OCI-LY1 (cell line): ENCODE data around the gene MRPL58.

Source experiments
- H2AFZ ChIP-seq: fragments of 200-600 bp; sonication (generic), shearing (Covaris generic); 2 replicates; pipeline ENCODE4 v1.6.0; 2014; ENCODE audit warnings: antibody characterized with exemption, mild to moderate bottlenecking, low read length
- H3F3A ChIP-seq: fragments of 200-600 bp; sonication (generic), shearing (Covaris generic); 2 replicates; pipeline ENCODE4 v1.6.0; 2014; ENCODE audit warnings: mild to moderate bottlenecking, antibody characterized with exemption, low read length, moderate library complexity; ENCODE audit not compliant: insufficient read depth
- H3K27ac ChIP-seq: fragments of 200-600 bp; sonication (generic); 2 replicates; pipeline ENCODE4 v1.5.1; 2014; ENCODE audit warnings: low read length, mixed run types, mild to moderate bottlenecking, low read depth; ENCODE audit not compliant: poor library complexity, severe bottlenecking
- H3K27me3 ChIP-seq: fragments of 200-600 bp; sonication (generic); 2 replicates; pipeline ENCODE4 v1.6.0; 2014; ENCODE audit warnings: antibody characterized with exemption, mild to moderate bottlenecking, low read length, moderate library complexity; ENCODE audit not compliant: insufficient read depth
- H3K36me3 ChIP-seq: fragments of 200-600 bp; sonication (generic); 2 replicates; pipeline ENCODE4 v1.6.1; 2014; ENCODE audit warnings: mild to moderate bottlenecking, antibody characterized with exemption, low read length, moderate library complexity, mixed read lengths; ENCODE audit not compliant: insufficient read depth
- H3K4me1 ChIP-seq: fragments of 200-600 bp; sonication (generic); 2 replicates; pipeline ENCODE4 v1.5.1; 2014; ENCODE audit warnings: mild to moderate bottlenecking, low read length, moderate library complexity; ENCODE audit not compliant: insufficient read depth, severe bottlenecking
- H3K4me2 ChIP-seq: fragments of 200-600 bp; sonication (generic), shearing (Covaris generic); 2 replicates; pipeline ENCODE4 v1.6.1; 2014; ENCODE audit warnings: low read length
- H3K4me3 ChIP-seq: fragments of 200-600 bp; sonication (generic); 2 replicates; pipeline ENCODE4 v1.5.1; 2014; ENCODE audit warnings: low read length, low read depth, mild to moderate bottlenecking, mixed read lengths; ENCODE audit not compliant: poor library complexity, severe bottlenecking
- H3K79me2 ChIP-seq: fragments of 200-600 bp; shearing (Covaris generic); 2 replicates; pipeline ENCODE4 v1.6.1; 2016; ENCODE audit warnings: mixed run types, low read length, mixed read lengths; ENCODE audit not compliant: insufficient read depth
- H3K9ac ChIP-seq: fragments of 200-600 bp; sonication (generic), shearing (Covaris generic); 2 replicates; pipeline ENCODE4 v1.6.1; 2014; ENCODE audit warnings: mild to moderate bottlenecking, low read length, mixed read lengths
- H3K9me2 ChIP-seq: fragments of 200-600 bp; sonication (generic), shearing (Covaris generic); 2 replicates; pipeline ENCODE4 v1.6.1; 2014; ENCODE audit warnings: low read depth, mild to moderate bottlenecking, low read length, mixed read lengths
- H3K9me3 ChIP-seq: fragments of 200-600 bp; shearing (Covaris generic); 2 replicates; pipeline ENCODE4 v1.6.1; 2014; ENCODE audit warnings: low read length, mixed read lengths
- H4K20me1 ChIP-seq: fragments of 200-600 bp; sonication (generic), shearing (Covaris generic); 2 replicates; pipeline ENCODE4 v1.6.0; 2016; ENCODE audit warnings: mild to moderate bottlenecking, low read length; ENCODE audit not compliant: insufficient read depth
- EZH2 ChIP-seq: fragments of 200-600 bp; sonication (generic), shearing (Covaris generic); IDR thresholded peaks from 2 replicates; pipeline ENCODE4 v1.8.0; 2017; ENCODE audit warnings: borderline replicate concordance, mixed run types, mild to moderate bottlenecking, antibody characterized with exemption, low read length, moderate library complexity, mixed read lengths
- TF ChIP-seq, protein P1 (sequence below): fragments of 200-600 bp; sonication (generic), shearing (Covaris generic); IDR thresholded peaks from 2 replicates; pipeline ENCODE4 v1.5.1; 2017; ENCODE audit warnings: mild to moderate bottlenecking, antibody characterized with exemption, low read length, moderate library complexity, mixed read lengths

Gene MRPL58

DNA sequence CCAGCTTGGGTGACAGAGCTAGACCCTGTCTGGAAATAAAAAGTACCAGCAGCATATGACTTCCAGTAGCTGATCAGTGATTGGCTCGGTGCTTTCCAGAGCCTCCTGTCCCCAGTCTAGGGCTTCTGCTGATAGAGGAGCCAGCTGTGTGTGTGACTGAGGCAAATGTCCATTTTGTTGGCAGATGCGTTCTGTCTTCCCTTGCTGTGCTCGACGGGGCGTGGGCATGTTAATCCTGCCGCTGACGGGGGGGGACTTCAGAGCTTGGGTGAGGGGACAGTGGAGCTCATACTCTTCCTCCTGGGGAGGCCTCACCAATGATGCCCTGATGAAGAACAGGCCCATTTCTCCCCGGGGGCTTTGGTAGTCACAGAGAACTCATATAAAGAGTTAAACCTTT is 49.1 kb downstream of the MRPL58 start:
- TF ChIP-seq, protein P1, sequence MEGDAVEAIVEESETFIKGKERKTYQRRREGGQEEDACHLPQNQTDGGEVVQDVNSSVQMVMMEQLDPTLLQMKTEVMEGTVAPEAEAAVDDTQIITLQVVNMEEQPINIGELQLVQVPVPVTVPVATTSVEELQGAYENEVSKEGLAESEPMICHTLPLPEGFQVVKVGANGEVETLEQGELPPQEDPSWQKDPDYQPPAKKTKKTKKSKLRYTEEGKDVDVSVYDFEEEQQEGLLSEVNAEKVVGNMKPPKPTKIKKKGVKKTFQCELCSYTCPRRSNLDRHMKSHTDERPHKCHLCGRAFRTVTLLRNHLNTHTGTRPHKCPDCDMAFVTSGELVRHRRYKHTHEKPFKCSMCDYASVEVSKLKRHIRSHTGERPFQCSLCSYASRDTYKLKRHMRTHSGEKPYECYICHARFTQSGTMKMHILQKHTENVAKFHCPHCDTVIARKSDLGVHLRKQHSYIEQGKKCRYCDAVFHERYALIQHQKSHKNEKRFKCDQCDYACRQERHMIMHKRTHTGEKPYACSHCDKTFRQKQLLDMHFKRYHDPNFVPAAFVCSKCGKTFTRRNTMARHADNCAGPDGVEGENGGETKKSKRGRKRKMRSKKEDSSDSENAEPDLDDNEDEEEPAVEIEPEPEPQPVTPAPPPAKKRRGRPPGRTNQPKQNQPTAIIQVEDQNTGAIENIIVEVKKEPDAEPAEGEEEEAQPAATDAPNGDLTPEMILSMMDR, result no peak
- no peak for TF ChIP-seq EZH2
- no peak overlapping the region for H3K9ac ChIP-seq

DNA sequence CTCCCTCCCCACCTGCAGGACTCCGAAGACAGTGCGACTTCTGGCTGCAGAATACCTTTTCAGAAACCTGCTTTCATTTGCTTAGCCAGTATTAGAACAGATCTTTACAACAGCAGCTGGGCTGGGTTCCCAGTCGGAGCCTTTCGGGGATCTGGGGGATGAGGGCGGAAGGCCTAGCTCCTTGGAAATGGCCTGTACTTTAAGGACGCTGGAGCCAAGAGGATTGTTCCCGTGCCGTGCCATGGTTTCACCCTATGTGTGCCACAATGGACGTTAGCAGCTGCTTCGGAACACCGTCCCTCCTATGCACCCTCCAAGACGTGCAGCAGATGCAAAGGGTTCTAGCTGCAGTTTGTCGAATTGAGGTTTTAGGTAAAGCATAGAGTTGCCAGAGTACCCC is 50.7 kb downstream of the MRPL58 start:
- no peak for TF ChIP-seq EZH2
- TF ChIP-seq, protein P1, result no peak
- H3K4me2 ChIP-seq, result no peak overlapping the region
- H3K36me3 ChIP-seq, result peaks cover 31% of the 10 kb centered on the region
- no peak overlapping the region for H3K4me3 ChIP-seq
- no peaks in the 10 kb centered on the region for H3K79me2 ChIP-seq
- H3K9ac ChIP-seq, result no peak overlapping the region
- no peaks in the 10 kb centered on the region for H3F3A ChIP-seq
- no peaks in the 10 kb centered on the region for H4K20me1 ChIP-seq
- no peaks in the 10 kb centered on the region for H3K9me3 ChIP-seq
- no peaks in the 10 kb centered on the region for H3K27me3 ChIP-seq
- no peak overlapping the region for H2AFZ ChIP-seq
- no peaks in the 10 kb centered on the region for H3K4me1 ChIP-seq
- no peak overlapping the region for H3K27ac ChIP-seq
- no peaks in the 10 kb centered on the region for H3K9me2 ChIP-seq

More for the DNA sequence above, 49.1 kb downstream of the MRPL58 start:
- no peak overlapping the region for H3K27ac ChIP-seq
- H2AFZ ChIP-seq, result no peak overlapping the region
- H3K9me2 ChIP-seq, result no peaks in the 10 kb centered on the region
- H3K79me2 ChIP-seq, result no peaks in the 10 kb centered on the region
- no peaks in the 10 kb centered on the region for H3F3A ChIP-seq
- no peak overlapping the region for H3K4me2 ChIP-seq
- H4K20me1 ChIP-seq, result no peaks in the 10 kb centered on the region
- no peaks in the 10 kb centered on the region for H3K27me3 ChIP-seq
- no peak overlapping the region for H3K4me3 ChIP-seq
- H3K9me3 ChIP-seq, result no peaks in the 10 kb centered on the region
- H3K4me1 ChIP-seq, result no peaks in the 10 kb centered on the region
- H3K36me3 ChIP-seq, result peaks cover 32% of the 10 kb centered on the region

DNA sequence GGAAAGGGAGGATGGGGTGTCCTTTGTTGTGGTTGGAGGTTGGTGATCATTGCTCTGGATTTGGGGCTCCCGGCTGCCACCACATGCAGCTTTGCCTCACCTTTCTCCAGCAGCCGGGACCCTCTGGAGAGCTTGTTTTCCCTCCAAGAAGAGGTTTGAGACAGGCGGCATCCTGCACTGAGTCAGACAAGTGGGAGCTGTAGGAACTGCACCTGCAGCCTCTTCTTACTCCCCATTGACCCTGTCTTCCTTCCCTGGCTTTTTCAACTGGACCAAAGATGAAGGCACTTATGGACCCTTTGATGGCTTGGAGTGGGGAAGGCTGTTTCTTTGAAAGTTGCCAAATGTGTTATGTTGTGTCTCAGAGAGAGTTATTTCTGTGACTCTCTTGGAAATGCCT is 51.2 kb downstream of the MRPL58 start:
- no peak overlapping the region for H3K27ac ChIP-seq
- no peaks in the 10 kb centered on the region for H3K4me1 ChIP-seq
- no peaks in the 10 kb centered on the region for H3K79me2 ChIP-seq
- no peaks in the 10 kb centered on the region for H3F3A ChIP-seq
- no peak overlapping the region for H2AFZ ChIP-seq
- H3K4me3 ChIP-seq, result no peak overlapping the region
- no peak for TF ChIP-seq EZH2
- TF ChIP-seq, protein P1, result no peak
- no peaks in the 10 kb centered on the region for H3K9me3 ChIP-seq
- no peak overlapping the region for H3K4me2 ChIP-seq
- H4K20me1 ChIP-seq, result no peaks in the 10 kb centered on the region
- H3K9me2 ChIP-seq, result no peaks in the 10 kb centered on the region
- H3K27me3 ChIP-seq, result no peaks in the 10 kb centered on the region
- H3K36me3 ChIP-seq, result peaks cover 31% of the 10 kb centered on the region
- no peak overlapping the region for H3K9ac ChIP-seq
